ENCODE measurements around the gene VAMP1.

The VAMP1 gene

GRCh38 chr12:6463216-6463615 is 7.3 kb downstream of the VAMP1 start:
- Histone ChIP-seq H3K4me2 (peak overlapping the region; percentile 87), H3K27me3 (no peaks in the 10 kb centered on the region), H3K9ac (peak overlapping the region; percentile 52), H3K36me3 (peaks cover 85% of the 10 kb centered on the region), H3K4me1 (peaks cover 100% of the 10 kb centered on the region), H3K9me3 (peaks cover 21% of the 10 kb centered on the region), H4K20me1 (no peaks in the 10 kb centered on the region), H3K27ac (peak overlapping the region; percentile 82), H3K4me3 (no peak overlapping the region; the same call in 1 of the 2 replicates)
- no peak for TF ChIP-seq Cebpa-rat (IDR thresholded peaks at IDR 0.05)

GRCh38 chr12:6462234-6462995 is 8.1 kb downstream of the VAMP1 start:
- H3K27ac ChIP-seq, result peak overlapping the region; percentile 82
- H3K4me3 ChIP-seq, result peak overlapping the region; percentile 23
- H3K4me1 ChIP-seq, result peaks cover 99% of the 10 kb centered on the region
- peaks cover 85% of the 10 kb centered on the region for H3K36me3 ChIP-seq
- TF ChIP-seq Cebpa-rat (IDR thresholded peaks at IDR 0.05), result no peak
- H4K20me1 ChIP-seq, result no peaks in the 10 kb centered on the region
- H3K9me3 ChIP-seq, result peaks cover 13% of the 10 kb centered on the region
- peak overlapping the region; percentile 52 for H3K9ac ChIP-seq
- H3K27me3 ChIP-seq, result no peaks in the 10 kb centered on the region
- H3K4me2 ChIP-seq, result peak overlapping the region; percentile 87

GRCh38 chr12:6461401-6462233 is 8.9 kb downstream of the VAMP1 start:
- Histone ChIP-seq H3K27ac (peak overlapping the region; percentile 82), H3K4me1 (peaks cover 97% of the 10 kb centered on the region), H3K36me3 (peaks cover 85% of the 10 kb centered on the region), H3K4me3 (peak overlapping the region; percentile 23), H4K20me1 (no peaks in the 10 kb centered on the region), H3K9me3 (peaks cover 5% of the 10 kb centered on the region), H3K4me2 (peak overlapping the region; percentile 87), H3K9ac (peak overlapping the region; percentile 52), H3K27me3 (no peaks in the 10 kb centered on the region)
- no peak for TF ChIP-seq Cebpa-rat (IDR thresholded peaks at IDR 0.05)

GRCh38 chr12:6460751-6461371 is 9.6 kb downstream of the VAMP1 start:
- peak overlapping the region; percentile 23 for H3K4me3 ChIP-seq
- peaks cover 90% of the 10 kb centered on the region for H3K4me1 ChIP-seq
- TF ChIP-seq Cebpa-rat (IDR thresholded peaks at IDR 0.05), result no peak
- H3K36me3 ChIP-seq, result peaks cover 84% of the 10 kb centered on the region
- H4K20me1 ChIP-seq, result no peaks in the 10 kb centered on the region
- H3K27ac ChIP-seq, result peak overlapping the region; percentile 82
- H3K9ac ChIP-seq, result peak overlapping the region; percentile 52
- no peaks in the 10 kb centered on the region for H3K27me3 ChIP-seq
- H3K4me2 ChIP-seq, result peak overlapping the region; percentile 87
- H3K9me3 ChIP-seq, result no peaks in the 10 kb centered on the region

GRCh38 chr12:6459004-6459337 is 11.5 kb downstream of the VAMP1 start:
- Histone ChIP-seq H3K27me3 (no peaks in the 10 kb centered on the region), H4K20me1 (no peaks in the 10 kb centered on the region), H3K27ac (peak overlapping the region; percentile 44), H3K4me2 (peak overlapping the region; percentile 87), H3K4me1 (peaks cover 77% of the 10 kb centered on the region), H3K4me3 (no peak overlapping the region), H3K36me3 (peaks cover 83% of the 10 kb centered on the region), H3K9me3 (no peaks in the 10 kb centered on the region), H3K9ac (peak overlapping the region; percentile 34; the same call in 1 of the 2 replicates)
- TF ChIP-seq Cebpa-rat (IDR thresholded peaks at IDR 0.05), result no peak

GRCh38 chr12:6458281-6459003 is 12.0 kb downstream of the VAMP1 start:
- peaks cover 83% of the 10 kb centered on the region for H3K36me3 ChIP-seq
- H3K4me1 ChIP-seq, result peaks cover 77% of the 10 kb centered on the region
- H3K4me2 ChIP-seq, result peak overlapping the region; percentile 87
- peak overlapping the region; percentile 34; the same call in 1 of the 2 replicates for H3K9ac ChIP-seq
- no peaks in the 10 kb centered on the region for H3K27me3 ChIP-seq
- TF ChIP-seq Cebpa-rat (IDR thresholded peaks at IDR 0.05), result no peak
- H3K4me3 ChIP-seq, result no peak overlapping the region
- peak overlapping the region; percentile 44 for H3K27ac ChIP-seq
- H3K9me3 ChIP-seq, result no peaks in the 10 kb centered on the region
- H4K20me1 ChIP-seq, result no peaks in the 10 kb centered on the region

- Histone ChIP-seq H3K4me2 (peak overlapping the region; percentile 18; the same call in 1 of the 2 replicates), H3K27me3 (no peaks in the 10 kb centered on the region), H3K27ac (no peak overlapping the region), H4K20me1 (no peaks in the 10 kb centered on the region), H3K4me1 (peaks cover 77% of the 10 kb centered on the region), H3K9me3 (no peaks in the 10 kb centered on the region), H3K4me3 (no peak overlapping the region), H3K9ac (no peak overlapping the region), H3K36me3 (peaks cover 78% of the 10 kb centered on the region)
- no peak for TF ChIP-seq Cebpa-rat (IDR thresholded peaks at IDR 0.05)
Measured at GRCh38 chr12:6457220-6457945, 13.1 kb downstream of the VAMP1 start.

- Histone ChIP-seq H3K36me3 (peaks cover 47% of the 10 kb centered on the region), H3K4me1 (peaks cover 69% of the 10 kb centered on the region), H3K9ac (peak overlapping the region; percentile 87), H3K4me2 (peak overlapping the region; percentile 98), H3K27ac (peak overlapping the region; percentile 94), H3K4me3 (peak overlapping the region; percentile 75), H3K27me3 (no peaks in the 10 kb centered on the region), H4K20me1 (no peaks in the 10 kb centered on the region), H3K9me3 (no peaks in the 10 kb centered on the region)
- TF ChIP-seq Cebpa-rat (IDR thresholded peaks at IDR 0.05), result no peak
Measured at GRCh38 chr12:6452944-6453630, 17.4 kb downstream of the VAMP1 start.

All from BLaER1 (cell line).